GM19324 (cell line): ENCODE data around the gene LMO7.

Source experiments
- ATAC-seq: cut with Tn5 transposase; IDR thresholded peaks from one replicate; pipeline ENCODE4 v1.9.1; 2021; ENCODE audit warnings: mild to moderate bottlenecking, moderate library complexity; ENCODE audit not compliant: unreplicated experiment, low FRiP score

Gene LMO7

GRCh38 chr13:75875450-75875849 is 239.3 kb downstream of the LMO7 start:
- ATAC-seq: no peak

- peak; percentile 65 for ATAC-seq
Measured at GRCh38 chr13:75876142-75877050, 240.3 kb downstream of the LMO7 start.

GRCh38 chr13:75877071-75877470 is 240.9 kb downstream of the LMO7 start:
- ATAC-seq: no peak

GRCh38 chr13:75879656-75880055 is 243.5 kb downstream of the LMO7 start:
- no peak for ATAC-seq

GRCh38 chr13:75881109-75881775 is 245.1 kb downstream of the LMO7 start:
- peak; percentile 74 for ATAC-seq

- no peak for ATAC-seq
Measured at GRCh38 chr13:75882261-75882660, 246.1 kb downstream of the LMO7 start.

- ATAC-seq: no peak
Measured at GRCh38 chr13:75889427-75889826, 253.3 kb downstream of the LMO7 start.

- no peak for ATAC-seq
Measured at GRCh38 chr13:75895168-75895567, 259.0 kb downstream of the LMO7 start.

GRCh38 chr13:75896271-75896670 is 260.1 kb downstream of the LMO7 start:
- ATAC-seq: no peak

- no peak for ATAC-seq
Measured at GRCh38 chr13:75897386-75897785, 261.3 kb downstream of the LMO7 start.

GRCh38 chr13:75901501-75901900 is 265.4 kb downstream of the LMO7 start:
- ATAC-seq: no peak

- no peak for ATAC-seq
Measured at GRCh38 chr13:75902166-75903104, 266.3 kb downstream of the LMO7 start.

GRCh38 chr13:75904012-75904411 is 267.9 kb downstream of the LMO7 start:
- ATAC-seq: no peak

- no peak for ATAC-seq
Measured at GRCh38 chr13:75906315-75906714, 270.2 kb downstream of the LMO7 start.

- no peak for ATAC-seq
Measured at GRCh38 chr13:75907044-75907443, 270.9 kb downstream of the LMO7 start.

GRCh38 chr13:75908141-75908540 is 272.0 kb downstream of the LMO7 start:
- no peak for ATAC-seq
